ENCODE measurements around the gene GET4. TPM values are rescaled to one million over a fixed set of nuclear protein-coding genes. Genes with fewer than 3 reads are reported as not detected.

GET4 gene
- total and polyA plus RNA-seq, 10 of the 15 experiments (the other 5 are each of a cell fraction or from before 2014, with no cell fraction given), result 0.66 to 73.8 (median 34.0) TPM

GRCh38 chr7:877312-878232 is 1.2 kb downstream of the GET4 start (continued):
- no peak for TF ChIP-seq ASH2L (IDR thresholded peaks at IDR 0.05; ENCODE audit: borderline replicate concordance, low read depth)
- no peak for TF ChIP-seq ATF7 (IDR thresholded peaks at IDR 0.05; ENCODE audit: low read depth)
- no peak for TF ChIP-seq SIN3A (IDR thresholded peaks at IDR 0.05; ENCODE audit: low read depth, low read length)
- no peak for TF ChIP-seq NR2F1 (conservative IDR thresholded peaks at IDR 0.05)
- TF ChIP-seq CTCF (IDR thresholded peaks at IDR 0.05 in 2 of 3, conservative IDR thresholded peaks at IDR 0.05 in 1 of 3; ENCODE audit: control insufficient read depth in 2 of 3, extremely low read depth in 1 of 3, insufficient read depth in 1 of 3, low read depth in 3 of 3, low read length in 3 of 3), result no peak
- no peak for TF ChIP-seq GATAD2B (conservative IDR thresholded peaks at IDR 0.05; ENCODE audit: low read depth)
- TF ChIP-seq NR2C1 (IDR thresholded peaks at IDR 0.05), result no peak
- no peak for TF ChIP-seq MLLT1 (IDR thresholded peaks at IDR 0.05)
- no peak for TF ChIP-seq RBBP5 (conservative IDR thresholded peaks at IDR 0.05)
